T-helper 1 cell treated with Interleukin-12 subunit alpha and Interleukin-12 subunit beta and Interleukin-4 antibody, amounts not matched to agents 30 μg/mL and 1 μg/mL, for 36 hours (primary cell): ENCODE results near the gene DDX39A.
A peak's percentile ranks its signal among the peaks of the same experiment; 100 is the strongest.

Source experiments
- H3K27ac Mint-ChIP-seq: one replicate; pipeline ENCODE4 v1.8.0; 2021; ENCODE audit warnings: mild to moderate bottlenecking, mixed read lengths
- H3K27me3 Mint-ChIP-seq: one replicate; pipeline ENCODE4 v1.8.0; 2021; ENCODE audit warnings: low read depth, mixed read lengths
- H3K36me3 Mint-ChIP-seq: one replicate; pipeline ENCODE4 v1.8.0; 2021; ENCODE audit warnings: low read depth, mixed read lengths
- H3K4me1 Mint-ChIP-seq: one replicate; pipeline ENCODE4 v1.8.0; 2021; ENCODE audit warnings: low read depth, mixed read lengths
- H3K4me3 Mint-ChIP-seq: one replicate; pipeline ENCODE4 v1.8.0; 2021; ENCODE audit warnings: mild to moderate bottlenecking, moderate library complexity, mixed read lengths
- H3K9me3 Mint-ChIP-seq: one replicate; pipeline ENCODE4 v1.8.0; 2021; ENCODE audit warnings: mixed read lengths

The DDX39A gene

DNA sequence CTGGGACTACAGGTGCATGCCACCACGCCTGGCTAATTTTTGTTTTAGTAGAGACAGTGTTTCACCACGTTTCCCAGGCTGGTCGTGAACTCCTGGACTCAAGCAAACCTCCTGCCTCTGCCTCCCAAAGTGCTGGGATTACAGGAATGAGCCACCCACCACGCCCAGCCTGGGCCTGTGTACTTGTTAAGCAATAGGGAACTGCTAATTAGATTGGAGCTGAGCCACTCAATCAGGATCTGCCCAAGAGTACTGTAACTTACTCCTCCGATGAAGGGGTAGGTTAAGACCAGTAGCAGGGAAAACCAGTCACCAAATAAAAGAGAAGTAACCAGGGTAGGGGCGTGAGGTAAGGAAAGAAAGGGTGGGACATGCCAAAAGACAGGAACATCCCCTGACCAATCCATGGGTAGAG, 2.3 kb downstream of the DDX39A start:
- H3K27ac Mint-ChIP-seq = peak overlapping the region; percentile 88
- H3K9me3 Mint-ChIP-seq = no peaks in the 10 kb centered on the region
- no peaks in the 10 kb centered on the region for H3K27me3 Mint-ChIP-seq
- peak overlapping the region; percentile 95 for H3K4me3 Mint-ChIP-seq
- H3K4me1 Mint-ChIP-seq = peaks cover 42% of the 10 kb centered on the region
- H3K36me3 Mint-ChIP-seq = peaks cover 31% of the 10 kb centered on the region

DNA sequence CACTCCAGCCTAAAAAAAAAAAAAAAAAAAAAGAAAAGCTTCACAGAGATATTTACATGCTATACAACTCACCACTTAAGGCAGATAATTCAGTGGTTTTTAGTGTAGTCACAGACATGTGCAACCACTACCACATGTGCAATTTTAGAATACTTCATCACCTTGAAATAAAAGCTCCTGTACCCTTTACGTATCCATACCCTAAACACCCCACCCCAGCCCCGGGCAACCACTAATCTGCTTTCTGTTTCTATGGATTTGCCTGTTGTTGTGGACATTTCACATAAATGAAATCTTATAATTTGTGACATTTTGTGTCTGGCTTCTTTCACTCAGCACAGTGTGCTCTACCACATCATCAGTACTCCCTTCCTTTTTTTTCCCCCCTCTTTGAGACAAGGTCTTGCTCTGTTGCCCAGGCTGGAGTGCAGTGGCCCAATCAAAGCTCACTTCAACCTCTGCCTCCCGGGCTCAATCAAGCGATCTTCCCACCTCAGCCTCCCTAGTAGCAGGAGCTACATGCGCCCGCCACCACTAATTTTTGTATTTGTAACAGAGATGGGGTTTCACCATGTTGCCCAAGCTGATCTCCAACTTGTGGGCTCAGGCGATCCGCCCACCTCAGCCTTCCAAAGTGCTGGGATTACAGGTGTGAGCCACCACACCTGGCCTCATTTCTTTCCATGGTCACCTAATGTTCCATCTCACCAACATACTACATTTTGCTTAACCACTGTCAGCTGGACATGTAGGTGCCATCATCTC, 4.0 kb downstream of the DDX39A start:
- Mint-ChIP-seq H3K9me3 (no peaks in the 10 kb centered on the region), H3K36me3 (peaks cover 42% of the 10 kb centered on the region), H3K4me3 (peak overlapping the region; percentile 33), H3K27ac (peak overlapping the region; percentile 67), H3K27me3 (no peaks in the 10 kb centered on the region), H3K4me1 (peaks cover 45% of the 10 kb centered on the region)

DNA sequence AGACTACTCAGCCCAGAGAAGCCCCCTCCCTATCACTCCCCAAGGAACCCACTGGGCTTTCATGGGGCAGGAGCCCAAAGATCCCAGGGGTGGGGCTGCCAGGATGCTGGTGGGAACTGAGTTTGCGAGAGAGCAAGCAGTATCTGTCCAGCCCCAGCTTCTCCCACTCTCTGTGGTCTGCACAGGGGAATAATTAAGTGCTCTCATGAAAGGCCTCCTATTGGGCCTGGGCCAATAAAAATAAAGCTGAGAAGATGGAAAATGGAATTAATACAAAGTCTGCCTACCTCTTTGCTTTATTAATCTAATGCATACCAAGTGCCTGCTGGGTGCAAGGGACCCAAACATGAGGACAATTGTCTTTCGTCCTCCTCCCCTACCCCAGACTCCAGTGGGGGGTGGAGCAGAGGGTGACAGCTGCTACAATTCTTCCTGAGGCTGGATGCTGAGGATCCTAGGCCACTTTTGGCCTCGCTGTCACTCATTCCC, 5.4 kb downstream of the DDX39A start:
- H3K27me3 Mint-ChIP-seq = no peaks in the 10 kb centered on the region
- no peak overlapping the region for H3K4me3 Mint-ChIP-seq
- peaks cover 44% of the 10 kb centered on the region for H3K36me3 Mint-ChIP-seq
- peaks cover 44% of the 10 kb centered on the region for H3K4me1 Mint-ChIP-seq
- H3K9me3 Mint-ChIP-seq = no peaks in the 10 kb centered on the region
- peak overlapping the region; percentile 55 for H3K27ac Mint-ChIP-seq

DNA sequence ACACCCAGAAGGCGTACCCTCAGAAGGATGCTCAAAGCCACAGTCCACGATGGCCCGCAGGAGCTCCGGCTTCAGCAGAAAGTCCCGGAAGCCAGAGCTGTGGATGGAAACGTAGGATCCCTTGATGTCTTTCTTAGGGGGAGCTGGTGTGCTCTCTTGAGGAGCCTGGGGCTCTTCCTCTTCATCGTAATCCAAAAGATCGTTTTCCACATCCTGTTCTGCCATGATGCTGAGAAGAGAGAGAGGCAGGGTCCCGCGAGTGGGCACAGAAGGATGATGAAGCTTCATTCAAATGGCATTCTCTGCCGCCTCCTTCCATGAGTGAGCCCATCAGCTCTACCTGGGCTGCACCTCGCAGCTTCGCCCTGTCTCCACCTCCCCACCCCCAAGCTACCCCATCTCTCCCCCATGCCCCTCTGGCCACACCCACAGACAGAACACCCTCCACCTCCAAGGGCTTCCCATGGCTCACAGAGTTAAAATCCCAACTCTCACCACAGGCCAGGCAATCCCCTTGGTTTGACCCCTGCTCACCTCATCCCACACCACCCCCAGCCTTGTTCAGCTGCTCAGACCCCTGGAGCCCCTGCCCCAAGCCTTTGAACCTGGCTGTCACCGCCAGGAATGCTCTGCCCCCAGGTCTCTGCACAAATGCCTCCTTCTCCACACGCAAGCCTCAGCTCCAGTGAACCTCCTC, 6.0 kb downstream of the DDX39A start:
- Mint-ChIP-seq H3K4me3 (no peak overlapping the region), H3K36me3 (peaks cover 50% of the 10 kb centered on the region), H3K4me1 (peaks cover 46% of the 10 kb centered on the region)

DNA sequence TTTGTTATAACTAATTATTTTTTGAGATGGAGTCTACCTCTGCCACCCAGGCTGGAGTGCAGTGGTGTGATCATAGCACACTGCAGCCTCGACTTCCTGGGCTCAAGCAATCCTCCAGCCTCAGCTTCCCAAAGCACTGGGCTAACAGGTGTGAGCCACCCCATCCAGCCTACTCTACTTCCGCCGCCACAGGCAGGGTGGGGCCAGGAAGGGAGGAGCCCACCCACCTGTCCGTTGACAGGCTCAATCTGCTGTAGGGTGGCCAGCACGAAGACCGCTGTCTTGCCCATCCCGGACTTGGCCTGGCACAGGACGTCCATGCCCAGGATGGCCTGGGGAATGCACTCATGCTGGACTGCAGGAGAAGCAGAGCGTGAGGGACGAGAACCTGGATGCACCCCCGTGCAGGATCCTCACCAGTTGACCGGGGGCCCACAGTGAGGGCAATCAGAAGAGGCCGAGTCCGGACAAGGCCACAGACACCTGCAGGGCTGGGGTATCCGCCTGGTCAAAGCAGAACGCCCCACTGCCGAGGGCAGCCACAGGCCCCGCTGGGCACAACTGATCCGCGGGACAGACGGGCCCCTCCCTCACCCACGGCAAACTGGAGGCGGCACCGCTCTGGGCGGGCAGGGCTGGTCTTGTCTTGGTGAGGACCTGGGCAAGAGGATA, 6.7 kb downstream of the DDX39A start:
- Mint-ChIP-seq H3K27ac (no peak overlapping the region), H3K27me3 (no peaks in the 10 kb centered on the region), H3K9me3 (no peaks in the 10 kb centered on the region), H3K4me3 (no peak overlapping the region), H3K36me3 (peaks cover 53% of the 10 kb centered on the region), H3K4me1 (peaks cover 45% of the 10 kb centered on the region)

More for the DNA sequence above, 6.0 kb downstream of the DDX39A start:
- Mint-ChIP-seq H3K27me3 (no peaks in the 10 kb centered on the region), H3K9me3 (no peaks in the 10 kb centered on the region), H3K27ac (peak overlapping the region; percentile 47)

DNA sequence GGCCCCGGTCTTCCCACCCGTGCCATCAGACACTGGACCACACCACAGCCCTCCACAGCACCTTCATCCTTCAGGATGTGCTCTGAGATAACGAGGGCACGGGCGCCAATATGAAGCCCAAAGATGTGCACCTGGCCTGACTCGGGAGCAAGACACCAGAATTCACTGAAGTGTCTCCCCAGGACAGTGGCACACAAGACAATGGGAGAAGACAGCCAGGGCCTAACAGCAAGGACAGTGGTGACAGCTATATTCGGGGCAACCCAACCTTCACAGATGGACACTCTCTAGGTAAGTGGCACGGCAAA, 7.2 kb downstream of the DDX39A start:
- no peaks in the 10 kb centered on the region for H3K27me3 Mint-ChIP-seq
- H3K36me3 Mint-ChIP-seq = peaks cover 54% of the 10 kb centered on the region
- peak overlapping the region; percentile 41 for H3K27ac Mint-ChIP-seq
- H3K4me3 Mint-ChIP-seq = no peak overlapping the region
- H3K9me3 Mint-ChIP-seq = no peaks in the 10 kb centered on the region
- peaks cover 43% of the 10 kb centered on the region for H3K4me1 Mint-ChIP-seq

DNA sequence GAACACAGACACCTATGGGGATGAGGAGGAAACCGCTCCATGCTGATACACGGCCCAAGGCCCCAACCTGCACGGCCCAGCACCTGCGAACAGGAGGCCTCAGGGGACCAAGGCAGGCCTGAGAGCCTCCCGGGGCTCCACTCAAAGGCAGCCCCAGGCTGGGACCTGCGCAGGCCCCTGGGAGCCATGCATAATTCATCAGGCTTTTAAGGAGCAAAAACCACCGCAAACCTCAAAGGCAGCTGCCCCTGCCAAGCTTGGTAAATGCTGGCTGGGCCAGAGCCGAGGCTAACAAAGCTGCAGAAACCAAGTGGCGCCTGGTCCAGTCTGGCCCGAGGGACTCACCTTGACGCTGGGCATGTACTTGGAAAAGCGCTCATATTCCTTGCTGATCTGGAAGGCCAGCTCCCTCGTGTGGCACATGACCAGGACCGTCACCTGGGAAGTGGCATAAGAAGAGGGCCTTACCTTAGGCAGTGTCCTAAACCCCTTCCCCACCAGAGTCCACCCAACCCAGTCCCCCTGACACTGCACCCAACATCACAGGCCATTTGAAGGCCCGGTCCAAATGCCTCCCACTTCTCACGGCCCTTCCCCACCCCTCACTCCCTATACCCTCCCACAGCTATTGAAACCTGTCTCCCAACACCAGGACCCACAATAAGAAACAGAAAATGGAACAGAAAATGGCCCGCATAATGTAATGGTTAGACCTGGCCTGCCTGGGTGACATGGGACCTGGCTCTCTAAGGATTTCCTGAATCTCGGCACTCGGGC, 7.8 kb downstream of the DDX39A start:
- Mint-ChIP-seq H3K27me3 (no peaks in the 10 kb centered on the region), H3K4me3 (no peak overlapping the region), H3K27ac (no peak overlapping the region), H3K9me3 (no peaks in the 10 kb centered on the region), H3K4me1 (peaks cover 39% of the 10 kb centered on the region), H3K36me3 (peaks cover 54% of the 10 kb centered on the region)

DNA sequence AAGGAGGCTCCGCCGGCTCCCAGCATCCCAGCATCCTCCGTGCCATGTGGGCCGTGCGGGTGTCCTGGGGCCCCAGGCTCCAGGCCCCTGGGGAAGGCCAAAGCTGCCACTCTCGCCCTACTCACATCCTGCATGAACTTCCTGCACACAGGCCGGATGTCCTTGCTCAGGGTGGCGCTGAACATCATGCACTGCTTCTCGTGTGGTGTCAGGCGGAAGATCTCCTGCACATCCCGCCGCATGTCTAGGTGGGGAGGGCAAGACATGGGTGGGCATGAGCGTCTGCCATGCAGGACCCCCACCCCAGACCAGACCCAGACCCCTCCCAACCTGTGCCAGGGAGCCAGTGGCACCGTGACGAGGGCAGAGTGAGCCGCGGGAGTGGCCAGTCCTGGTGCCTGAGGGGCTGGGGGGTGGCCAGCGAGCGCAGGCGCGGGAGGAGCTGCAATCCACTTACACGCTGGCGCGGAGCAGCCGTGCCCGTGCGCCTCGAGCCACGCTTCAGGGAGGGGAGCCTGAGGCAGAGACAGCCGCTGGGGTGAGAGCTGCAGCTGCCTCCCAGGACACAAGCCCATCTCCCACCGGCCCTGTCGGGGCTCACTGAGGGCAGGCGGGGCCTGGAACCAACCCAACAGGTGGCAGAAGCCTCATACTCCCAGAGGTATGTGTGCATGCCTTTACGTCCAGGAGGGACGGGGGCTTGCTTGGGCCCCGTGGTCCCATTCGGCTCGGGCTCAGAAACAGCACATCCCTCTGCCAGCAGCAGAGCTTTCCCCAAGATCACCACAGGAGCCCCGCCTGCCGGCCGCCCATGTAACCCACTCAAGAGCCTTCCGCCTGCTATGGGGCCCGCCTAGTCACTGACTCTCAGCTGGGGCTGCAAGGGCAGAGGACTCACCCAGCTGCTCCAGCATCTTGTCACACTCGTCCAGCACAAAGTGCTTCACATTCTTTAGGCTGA, 8.8 kb downstream of the DDX39A start:
- H3K27me3 Mint-ChIP-seq = no peaks in the 10 kb centered on the region
- peaks cover 53% of the 10 kb centered on the region for H3K36me3 Mint-ChIP-seq
- H3K4me1 Mint-ChIP-seq = peaks cover 30% of the 10 kb centered on the region
- H3K9me3 Mint-ChIP-seq = no peaks in the 10 kb centered on the region
- H3K4me3 Mint-ChIP-seq = no peak overlapping the region
- H3K27ac Mint-ChIP-seq = peak overlapping the region; percentile 65

DNA sequence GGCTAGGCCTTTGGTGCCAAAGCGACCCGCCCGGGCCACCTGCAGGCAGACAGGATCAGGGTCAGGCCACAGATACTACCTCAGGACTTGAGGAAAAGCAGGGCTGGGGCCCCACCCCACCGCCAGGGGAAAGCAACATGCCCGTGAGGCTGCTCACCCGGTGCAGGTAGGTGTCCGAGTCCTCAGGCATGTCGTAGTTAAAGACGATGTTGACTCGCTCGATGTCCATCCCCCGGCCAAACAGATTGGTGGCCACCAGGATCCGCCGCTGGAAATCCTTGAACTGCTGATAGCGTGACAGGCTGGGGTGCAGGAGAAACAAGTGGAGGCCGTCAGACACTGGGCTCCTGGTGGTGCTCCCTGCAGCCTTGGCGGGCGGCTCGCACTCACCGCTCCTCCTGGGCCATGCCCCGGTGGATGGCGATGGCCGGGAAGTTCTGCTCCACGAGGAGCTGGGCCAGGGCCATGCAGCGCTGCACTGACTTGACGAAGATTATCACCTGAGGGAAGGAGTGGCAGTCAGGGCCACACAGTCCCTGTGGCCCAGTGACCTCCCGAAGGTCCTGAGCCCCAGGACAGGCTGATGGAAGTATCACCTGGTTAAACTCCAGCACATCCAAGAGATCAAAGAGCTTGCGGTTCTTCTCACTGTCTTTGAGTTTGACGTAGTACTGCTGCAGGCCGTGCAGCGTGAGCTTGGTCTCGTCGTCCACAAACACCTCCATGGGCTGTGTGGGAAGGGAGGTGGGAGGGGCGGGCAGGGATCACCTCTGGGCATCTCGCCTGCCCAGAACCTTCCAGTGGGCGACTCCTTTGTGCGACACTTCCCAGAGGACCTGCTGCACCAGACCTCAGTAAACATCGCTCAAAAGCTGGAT, 9.8 kb downstream of the DDX39A start:
- H3K4me3 Mint-ChIP-seq = no peak overlapping the region

DNA sequence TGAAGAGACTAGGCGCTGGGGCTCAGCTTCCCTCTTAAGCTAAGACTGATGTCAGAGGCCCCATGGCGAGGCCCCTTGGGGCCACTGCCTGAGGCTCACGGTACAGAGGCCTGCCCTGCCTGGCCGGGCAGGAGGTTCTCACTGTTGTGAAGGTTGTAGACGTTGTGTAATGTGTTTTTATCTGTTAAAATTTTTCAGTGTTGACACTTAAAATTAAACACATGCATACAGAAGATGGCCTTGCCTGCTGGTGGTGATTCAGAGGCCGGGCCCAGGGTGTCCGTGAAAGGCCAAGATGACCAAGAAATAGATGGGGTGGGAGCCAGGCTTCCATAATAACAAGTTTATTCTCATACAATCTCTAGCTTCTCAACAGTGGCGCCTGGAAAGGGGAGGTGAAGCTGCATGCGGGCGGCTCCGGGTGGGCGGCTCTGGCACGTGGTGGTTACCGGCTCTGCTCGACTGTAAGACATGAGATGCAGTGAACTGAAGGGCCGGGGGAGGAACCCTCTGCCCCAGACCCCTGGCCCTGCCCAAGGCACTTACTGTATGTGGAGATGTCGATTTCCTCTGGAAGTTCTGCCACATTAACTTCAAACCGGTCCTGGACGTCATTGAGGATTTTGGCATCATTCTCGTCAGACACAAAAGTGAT, 10.5 kb downstream of the DDX39A start:
- Mint-ChIP-seq H3K36me3 (peaks cover 62% of the 10 kb centered on the region), H3K27ac (peak overlapping the region; percentile 52), H3K27me3 (no peaks in the 10 kb centered on the region), H3K4me3 (no peak overlapping the region), H3K4me1 (peaks cover 24% of the 10 kb centered on the region), H3K9me3 (no peaks in the 10 kb centered on the region)

More for the DNA sequence above, 9.8 kb downstream of the DDX39A start:
- peaks cover 24% of the 10 kb centered on the region for H3K4me1 Mint-ChIP-seq
- no peaks in the 10 kb centered on the region for H3K9me3 Mint-ChIP-seq
- H3K27ac Mint-ChIP-seq = peak overlapping the region; percentile 63
- H3K36me3 Mint-ChIP-seq = peaks cover 58% of the 10 kb centered on the region
- H3K27me3 Mint-ChIP-seq = no peaks in the 10 kb centered on the region

DNA sequence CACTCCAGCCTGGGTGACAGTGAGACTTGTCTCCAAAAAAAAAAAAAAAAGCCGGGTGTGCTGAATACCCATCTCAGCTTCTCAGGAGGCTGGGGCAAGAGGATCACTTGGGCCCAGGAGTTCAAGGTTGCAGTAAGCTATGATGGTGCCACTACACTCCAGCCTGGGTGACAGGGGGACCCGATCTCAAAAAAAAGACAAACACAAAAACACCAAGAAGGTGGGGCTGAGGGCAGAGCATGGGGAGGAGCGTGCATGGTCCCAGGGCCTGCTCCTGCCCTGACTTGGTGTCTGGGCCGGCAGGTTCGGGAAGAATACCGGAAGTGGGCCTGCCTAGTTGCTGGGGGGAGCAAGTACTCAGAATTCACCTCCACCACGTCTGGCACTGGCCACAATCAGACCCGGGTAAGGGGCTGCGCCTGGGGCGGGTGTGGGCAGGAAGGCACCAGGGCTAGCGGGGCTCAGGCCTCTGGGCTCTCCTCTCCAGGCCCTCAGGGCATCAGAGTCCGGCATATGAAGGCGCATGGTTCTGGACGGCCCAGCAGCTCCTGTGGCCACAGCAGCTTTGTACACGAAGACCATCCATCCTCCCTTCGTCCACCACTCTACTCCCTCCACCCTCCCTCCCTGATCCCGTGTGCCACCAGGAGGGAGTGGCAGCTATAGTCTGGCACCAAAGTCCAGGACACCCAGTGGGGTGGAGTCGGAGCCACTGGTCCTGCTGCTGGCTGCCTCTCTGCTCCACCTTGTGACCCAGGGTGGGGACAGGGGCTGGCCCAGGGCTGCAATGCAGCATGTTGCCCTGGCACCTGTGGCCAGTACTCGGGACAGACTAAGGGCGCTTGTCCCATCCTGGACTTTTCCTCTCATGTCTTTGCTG, 11.3 kb downstream of the DDX39A start:
- peaks cover 56% of the 10 kb centered on the region for H3K36me3 Mint-ChIP-seq
- peaks cover 17% of the 10 kb centered on the region for H3K4me1 Mint-ChIP-seq
- no peaks in the 10 kb centered on the region for H3K27me3 Mint-ChIP-seq
- H3K4me3 Mint-ChIP-seq = no peak overlapping the region
- no peaks in the 10 kb centered on the region for H3K9me3 Mint-ChIP-seq
- H3K27ac Mint-ChIP-seq = peak overlapping the region; percentile 52
